Glutamatergic neuron (in vitro differentiated cells): ENCODE data around the gene ZNF83. TPM values are rescaled to one million over a fixed set of nuclear protein-coding genes. Genes with fewer than 3 reads are reported as not detected.

Experiments used
- DNase-seq: peaks from one replicate; pipeline ENCODE4 v3.0.0; 2022
- H3K27ac Mint-ChIP-seq: one replicate; pipeline ENCODE4 v1.8.0; 2020; ENCODE audit warnings: mild to moderate bottlenecking, mixed read lengths, inconsistent platforms; ENCODE audit not compliant: unreplicated experiment
- H3K27me3 Mint-ChIP-seq: one replicate; pipeline ENCODE4 v1.8.0; 2020; ENCODE audit warnings: mild to moderate bottlenecking, moderate library complexity, mixed read lengths, inconsistent platforms; ENCODE audit not compliant: unreplicated experiment
- H3K36me3 Mint-ChIP-seq: one replicate; pipeline ENCODE4 v1.8.0; 2020; ENCODE audit warnings: mild to moderate bottlenecking, mixed read lengths, inconsistent platforms; ENCODE audit not compliant: unreplicated experiment
- H3K4me1 Mint-ChIP-seq: one replicate; pipeline ENCODE4 v1.8.0; 2020; ENCODE audit warnings: mild to moderate bottlenecking, low read depth, mixed read lengths, inconsistent platforms; ENCODE audit not compliant: unreplicated experiment
- H3K4me3 Mint-ChIP-seq: one replicate; pipeline ENCODE4 v1.8.0; 2020; ENCODE audit warnings: mild to moderate bottlenecking, mixed read lengths, inconsistent platforms; ENCODE audit not compliant: unreplicated experiment
- H3K9me3 Mint-ChIP-seq: one replicate; pipeline ENCODE4 v1.8.0; 2020; ENCODE audit warnings: mild to moderate bottlenecking, moderate library complexity, mixed read lengths, inconsistent platforms; ENCODE audit not compliant: unreplicated experiment
- CTCF ChIP-seq: fragments of 200-600 bp; sonication (generic); IDR thresholded peaks from one replicate; pipeline ENCODE4 v1.5.0; 2021; ENCODE audit not compliant: partially characterized antibody, unreplicated experiment
- total RNA-seq: library from RNA; stranded (reverse); fragmentation: NEBNext Ultra II Directional; extraction: Animal tissue kit (Norgen Biotek cat#: 25700); gene quantifications from one replicate; pipeline ENCODE4 v1.2.1, GENCODE V29; 2021; ENCODE audit not compliant: unreplicated experiment

ZNF83 gene
- total RNA-seq, 1 donor from 2014 or later, result 62.3 TPM

- H3K36me3 Mint-ChIP-seq, result peaks cover 18% of the 10 kb centered on the region
- DNase-seq, result no peak
- H3K27me3 Mint-ChIP-seq, result peaks cover 6% of the 10 kb centered on the region
- H3K27ac Mint-ChIP-seq, result no peak overlapping the region
- no peak overlapping the region for H3K4me3 Mint-ChIP-seq
- peaks cover 10% of the 10 kb centered on the region for H3K9me3 Mint-ChIP-seq
- peaks cover 7% of the 10 kb centered on the region for H3K4me1 Mint-ChIP-seq
- TF ChIP-seq CTCF, result no peak
These were observed 70.2 kb downstream of the ZNF83 start for GRCh38 chr19:52567921-52568320.

GRCh38 chr19:52566588-52566987 lies 71.6 kb downstream of the ZNF83 start:
- Mint-ChIP-seq H3K36me3 (peaks cover 17% of the 10 kb centered on the region), H3K4me1 (peaks cover 7% of the 10 kb centered on the region), H3K27ac (no peak overlapping the region), H3K9me3 (peaks cover 10% of the 10 kb centered on the region), H3K4me3 (no peak overlapping the region), H3K27me3 (peaks cover 6% of the 10 kb centered on the region)
- DNase-seq, result no peak
- no peak for TF ChIP-seq CTCF

- Mint-ChIP-seq H3K27me3 (peaks cover 5% of the 10 kb centered on the region), H3K9me3 (peaks cover 9% of the 10 kb centered on the region), H3K27ac (no peak overlapping the region), H3K4me3 (no peak overlapping the region), H3K36me3 (peaks cover 12% of the 10 kb centered on the region), H3K4me1 (peaks cover 4% of the 10 kb centered on the region)
- no peak for DNase-seq
- TF ChIP-seq CTCF, result no peak
These were observed 72.0 kb downstream of the ZNF83 start for GRCh38 chr19:52566121-52566520.

Other genes starting within 250 kb of the ZNF83 start
- 48.7 TPM for gene ZNF528, start 240.5 kb downstream of the ZNF83 start, total RNA-seq
- gene ZNF534, start 209.2 kb downstream of the ZNF83 start, total RNA-seq, result not detected
- gene ZNF578, start 184.8 kb downstream of the ZNF83 start, total RNA-seq, result 4.1 TPM
- gene ZNF808, start 110.7 kb downstream of the ZNF83 start, total RNA-seq, result 32.6 TPM
- gene ZNF701, start 68.1 kb downstream of the ZNF83 start, total RNA-seq, result 22.8 TPM
- 36.2 TPM for gene ZNF611, start 96.7 kb upstream of the ZNF83 start, total RNA-seq
- 13.2 TPM for gene ZNF600, start 148.4 kb upstream of the ZNF83 start, total RNA-seq
- 21.1 TPM for gene ZNF28, start 183.3 kb upstream of the ZNF83 start, total RNA-seq
- gene ZNF468, start 219.3 kb upstream of the ZNF83 start, total RNA-seq, result 44.6 TPM